Hematopoietic multipotent progenitor cell treated with erythropoietin and hydrocortisone succinate and interleukin-3 and kit ligand, for 15 days (in vitro differentiated cells): ENCODE results near the gene KDELR3.

Experiments
- DNase-seq: peaks from one replicate; pipeline ENCODE4 v3.0.0-alpha.2; 2015; ENCODE audit warnings: low spot score

KDELR3 gene

DNA sequence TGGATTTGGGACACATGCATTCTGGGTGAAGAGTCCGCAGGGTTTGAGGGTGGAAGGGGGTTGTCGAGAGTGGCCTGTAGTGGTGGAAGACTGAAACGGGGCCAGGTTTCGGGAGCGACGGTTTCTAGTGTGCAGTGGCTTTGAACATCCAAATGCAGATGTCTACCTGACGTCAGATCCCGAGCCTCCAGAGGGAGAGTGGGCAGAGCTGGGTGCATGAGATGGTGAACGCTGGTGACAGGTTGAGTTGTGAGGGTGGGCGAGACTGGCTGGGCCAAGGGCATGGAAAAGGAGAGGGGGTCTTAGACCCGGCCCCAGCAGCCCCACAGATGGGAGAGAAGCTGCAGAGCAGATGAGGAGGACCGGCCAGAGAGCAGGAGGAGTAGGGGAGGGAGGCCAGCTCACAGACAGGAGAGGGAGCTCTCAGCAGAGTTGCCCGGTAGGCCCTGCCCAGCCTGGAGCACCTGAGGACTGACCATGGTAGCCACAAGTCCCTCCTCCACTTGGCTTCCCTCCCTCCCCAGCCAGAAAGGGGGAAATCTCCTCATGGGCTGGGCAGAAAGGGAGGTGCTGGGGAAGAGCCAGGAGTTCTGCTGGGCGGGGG, 27.0 kb upstream of the KDELR3 start:
- DNase-seq, result no peak

GRCh38 chr22:38441620-38442287, 26.1 kb upstream of the KDELR3 start:
- no peak for DNase-seq

DNA sequence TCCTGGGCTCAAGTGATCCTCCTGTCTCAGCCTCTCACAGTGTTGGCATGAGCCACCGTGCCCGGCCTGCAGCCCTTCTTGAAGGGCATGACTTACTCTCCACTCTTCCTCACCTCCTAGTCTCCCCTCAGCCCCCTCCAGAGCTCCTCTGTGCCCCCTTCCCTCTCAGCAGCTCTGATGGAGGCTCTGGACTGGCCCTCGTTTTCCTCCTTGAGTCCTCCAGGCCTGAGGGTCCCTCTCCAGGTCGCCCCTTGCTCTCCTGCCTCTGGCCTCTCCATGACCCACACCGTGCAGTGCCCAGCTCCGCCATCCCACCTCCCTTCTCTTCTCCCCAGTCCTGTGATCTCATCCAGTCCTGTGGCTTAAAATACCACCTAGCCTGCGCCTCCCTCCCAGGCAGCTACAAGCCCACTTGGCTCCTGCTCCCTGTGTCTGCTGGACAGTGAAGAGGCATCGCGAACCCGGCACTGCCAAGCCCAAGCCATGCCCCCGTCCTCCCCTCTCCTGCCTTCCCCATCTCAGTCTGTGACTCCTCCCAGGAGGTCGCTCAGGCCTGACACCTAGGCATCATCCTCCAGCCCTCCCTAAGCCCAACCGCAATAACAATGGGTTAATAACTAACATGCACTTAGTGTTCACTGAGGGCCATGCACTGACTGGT, 24.8 kb upstream of the KDELR3 start:
- DNase-seq, result no peak

DNA sequence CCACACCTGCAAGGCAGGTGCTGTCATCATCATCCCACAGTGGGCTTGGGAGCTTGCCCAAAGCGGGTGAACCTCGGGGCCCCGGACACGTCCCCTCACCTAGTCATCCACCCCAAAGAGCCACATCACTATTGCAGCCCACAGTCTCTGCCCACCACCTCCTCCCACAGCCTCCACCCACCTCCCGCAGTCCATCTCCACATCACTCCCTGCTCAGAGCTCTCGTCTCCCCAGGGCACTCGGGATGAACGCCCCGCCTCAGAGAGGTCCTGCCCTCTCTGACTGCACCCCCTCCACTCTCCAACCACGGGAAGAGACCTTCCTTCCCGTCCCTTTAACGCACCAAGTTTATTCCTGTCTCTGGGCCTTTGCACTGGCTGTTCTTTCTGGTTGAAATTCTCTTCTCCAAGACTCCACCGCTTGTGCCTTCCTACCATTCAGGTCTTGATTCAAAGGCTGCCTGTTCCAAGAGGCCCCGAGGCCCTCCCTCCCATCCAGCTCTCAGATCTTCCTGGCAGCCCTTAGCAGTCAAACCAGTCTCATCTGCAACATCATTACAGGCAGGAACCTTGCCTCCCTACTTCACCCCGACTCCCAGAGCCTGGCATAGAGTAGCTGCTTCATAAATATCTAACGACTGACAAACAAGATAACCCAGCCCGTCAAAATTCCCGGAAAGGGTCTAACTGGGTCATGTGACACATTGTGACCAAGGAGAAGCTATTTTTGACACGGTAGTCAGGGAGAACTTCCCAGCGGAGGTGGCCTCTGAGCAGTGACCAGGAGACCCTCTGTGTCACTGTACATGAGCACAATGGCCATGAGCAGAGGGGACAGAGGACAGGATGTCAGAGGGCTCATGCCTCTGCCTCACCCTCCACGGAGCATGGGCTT, 24.0 kb upstream of the KDELR3 start:
- no peak for DNase-seq

- DNase-seq, result no peak
Observed at GRCh38 chr22:38444783-38445182, 23.1 kb upstream of the KDELR3 start.

- no peak for DNase-seq
Observed at GRCh38 chr22:38446018-38446601, 21.8 kb upstream of the KDELR3 start.

GRCh38 chr22:38448945-38449745, 18.8 kb upstream of the KDELR3 start:
- no peak for DNase-seq

DNA sequence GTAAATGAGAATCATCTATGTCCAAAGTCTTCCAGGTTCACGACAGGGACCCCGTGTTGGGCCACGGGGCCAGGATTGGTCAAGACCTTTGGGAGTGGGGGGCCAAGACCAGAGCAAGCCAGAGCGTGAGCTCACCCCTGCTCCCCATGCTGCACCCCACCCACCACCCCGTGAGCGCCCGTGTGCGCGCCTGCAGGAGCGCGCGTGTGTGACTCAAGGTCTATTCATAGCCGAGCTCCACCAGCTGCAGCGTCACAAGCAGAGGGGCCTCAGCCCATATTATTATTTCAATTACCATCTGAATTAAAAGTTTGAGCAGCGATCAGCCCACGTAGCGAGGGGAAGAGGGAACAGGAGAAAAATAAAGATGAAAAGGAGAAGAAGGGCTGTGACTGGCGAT, 18.1 kb upstream of the KDELR3 start:
- no peak for DNase-seq

DNA sequence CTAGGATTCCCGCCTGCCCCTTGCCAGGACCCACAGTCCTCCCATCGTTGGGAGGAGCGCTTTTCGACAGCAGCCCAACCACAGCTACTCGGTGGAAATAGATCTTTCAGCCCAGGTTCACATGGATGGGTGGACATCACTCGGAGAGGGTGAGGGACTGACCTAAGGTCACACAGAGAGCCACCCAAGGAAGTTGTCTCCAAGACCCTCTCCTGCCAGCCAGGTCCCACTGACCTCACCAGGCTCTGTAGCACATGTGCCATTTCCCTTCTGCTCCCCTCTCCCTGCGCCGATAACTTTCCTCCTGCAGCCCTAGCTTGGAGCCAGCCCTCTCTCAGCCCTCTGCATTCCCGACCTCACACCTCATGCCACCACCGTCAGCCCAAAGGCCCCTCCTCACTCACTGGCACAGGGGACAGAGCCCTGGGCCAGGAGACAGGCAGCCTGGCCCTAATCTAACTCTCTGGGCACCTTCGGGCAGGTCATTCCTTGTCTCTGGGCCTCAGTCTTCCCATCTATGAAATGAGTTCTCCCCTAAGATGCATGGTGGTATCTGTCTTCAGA, 17.6 kb upstream of the KDELR3 start:
- no peak for DNase-seq

DNA sequence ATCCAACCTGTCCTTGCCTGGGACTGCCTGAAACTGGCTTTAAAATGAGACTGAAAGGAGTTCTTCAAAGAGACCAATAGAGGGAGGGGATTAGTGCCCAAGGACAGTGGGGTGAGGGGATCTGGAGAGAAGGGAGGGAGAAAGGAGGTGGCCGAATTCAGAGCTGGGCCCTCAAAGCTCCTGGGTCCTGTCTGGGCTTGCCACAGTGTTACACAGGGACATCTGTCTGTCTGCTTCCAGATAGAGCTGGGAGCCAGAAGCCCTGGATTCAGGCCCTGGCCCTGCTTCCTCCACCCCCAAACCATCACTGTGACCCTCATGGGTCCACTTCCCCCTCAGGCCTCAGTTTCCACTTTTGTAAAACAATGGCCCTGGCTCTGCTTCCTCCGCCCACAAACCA, 16.5 kb upstream of the KDELR3 start:
- DNase-seq, result no peak

GRCh38 chr22:38451864-38452263, 16.0 kb upstream of the KDELR3 start:
- no peak for DNase-seq

- DNase-seq, result no peak
Observed at GRCh38 chr22:38452373-38453065, 15.4 kb upstream of the KDELR3 start.

DNA sequence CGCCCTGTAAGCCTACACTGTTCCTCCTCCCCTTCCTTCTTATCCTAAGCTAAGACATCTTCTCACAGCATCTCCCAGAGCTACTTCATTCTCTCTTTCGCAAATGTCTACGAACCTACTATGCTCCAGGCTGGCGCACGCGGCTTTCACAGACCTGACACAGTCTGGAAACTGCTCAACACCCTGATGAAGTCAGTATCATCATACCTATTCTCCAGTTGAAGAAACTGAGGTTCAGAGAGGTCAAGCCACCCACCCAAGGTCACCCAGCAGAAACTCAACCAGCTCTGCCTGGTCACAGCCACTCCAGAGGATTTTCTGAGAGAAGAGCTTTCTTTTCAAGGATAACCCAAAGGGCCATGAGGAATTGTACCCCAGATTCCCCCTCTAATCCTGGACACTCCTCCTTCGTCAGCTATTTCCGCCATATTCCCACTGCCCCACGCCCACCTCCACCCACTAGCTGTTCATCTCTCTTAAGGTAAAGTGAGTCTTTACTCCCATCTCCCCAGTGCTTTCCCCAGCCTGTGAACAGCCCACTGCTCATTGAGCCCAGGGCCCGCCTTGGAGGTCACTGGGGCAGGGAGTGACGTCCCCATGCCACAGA, 14.7 kb upstream of the KDELR3 start:
- no peak for DNase-seq

GRCh38 chr22:38453996-38454352, 13.9 kb upstream of the KDELR3 start:
- no peak for DNase-seq

GRCh38 chr22:38454353-38455075, 13.4 kb upstream of the KDELR3 start:
- no peak for DNase-seq

DNA sequence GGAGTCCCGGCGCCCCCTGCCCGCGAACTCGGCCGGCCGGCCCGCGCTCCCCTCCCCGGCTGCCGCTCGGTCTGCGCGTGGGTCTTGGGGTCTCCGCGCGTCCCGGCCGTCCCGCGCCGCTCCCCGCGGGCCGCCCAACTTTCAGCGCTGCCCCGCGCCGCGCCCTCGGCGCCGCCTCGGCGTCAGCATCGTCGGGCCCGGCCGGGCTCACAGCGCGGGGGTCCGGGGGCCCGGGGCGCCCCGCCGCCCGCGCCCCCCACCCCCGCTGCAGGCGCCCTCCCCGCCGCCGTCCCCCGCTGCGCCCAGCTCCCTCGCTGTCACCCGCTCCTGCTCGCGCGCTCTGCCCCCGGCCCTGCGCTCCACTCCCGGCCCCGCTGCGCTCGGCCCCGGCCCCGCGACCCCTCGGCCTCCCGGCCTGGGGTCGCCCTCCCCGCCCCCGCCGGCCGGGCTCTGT, 12.8 kb upstream of the KDELR3 start, which contains the start of gene KCNJ4:
Gene KCNJ4 (minus strand): TSS at position 124 of the 454 bp plus-strand sequence. CDS start 27,067 bp downstream, outside the sequence.
- no peak for DNase-seq

- DNase-seq, result no peak
Observed at GRCh38 chr22:38455530-38456271, 12.2 kb upstream of the KDELR3 start.

DNA sequence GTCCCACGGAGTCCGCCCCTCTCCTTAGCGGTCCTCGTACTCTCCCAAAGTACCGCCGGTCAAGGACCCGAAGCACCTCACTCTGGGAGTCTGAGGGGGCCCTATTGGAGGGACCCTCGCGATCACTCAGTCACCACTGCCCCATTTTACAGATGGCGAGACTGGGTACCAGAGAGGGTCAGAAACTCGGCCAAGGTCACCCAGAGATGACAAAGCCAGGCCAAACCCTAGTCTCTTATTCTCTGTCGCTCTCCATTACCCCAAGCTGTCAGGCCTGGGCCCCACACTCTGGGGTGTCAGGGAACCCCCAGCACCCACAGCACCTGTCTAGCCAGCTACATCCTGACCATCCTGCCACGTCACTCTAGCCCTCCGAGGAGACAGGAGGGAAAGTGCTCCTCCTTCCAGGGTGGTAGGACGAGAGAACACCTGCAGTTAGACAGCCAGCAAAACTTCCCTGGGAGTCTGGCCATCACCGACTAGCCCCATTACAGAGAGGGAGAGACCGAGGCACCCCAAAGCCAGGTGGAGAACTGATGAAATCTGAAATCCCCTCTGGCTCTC, 11.5 kb upstream of the KDELR3 start:
- DNase-seq, result no peak
